NOMO-1 (cell line): ENCODE results near the gene ETV6.

Source experiments
- DNase-seq, 2 experiments: peaks; one replicate each; lab custom pipeline; 2025; ENCODE audit not compliant: unreplicated experiment in 2 of 2; lab: John Stamatoyannopoulos, UW

ETV6 gene

GRCh38 chr12:11839091-11839641 is 189.7 kb downstream of the ETV6 start:
- DNase-seq, result peak; percentile 18 to 68

- DNase-seq, result peak in 1 of 2 experiments; percentile 63
Observed at GRCh38 chr12:11840366-11840765, 190.9 kb downstream of the ETV6 start.

GRCh38 chr12:11846488-11846887 is 197.0 kb downstream of the ETV6 start:
- DNase-seq, result no peak

DNA sequence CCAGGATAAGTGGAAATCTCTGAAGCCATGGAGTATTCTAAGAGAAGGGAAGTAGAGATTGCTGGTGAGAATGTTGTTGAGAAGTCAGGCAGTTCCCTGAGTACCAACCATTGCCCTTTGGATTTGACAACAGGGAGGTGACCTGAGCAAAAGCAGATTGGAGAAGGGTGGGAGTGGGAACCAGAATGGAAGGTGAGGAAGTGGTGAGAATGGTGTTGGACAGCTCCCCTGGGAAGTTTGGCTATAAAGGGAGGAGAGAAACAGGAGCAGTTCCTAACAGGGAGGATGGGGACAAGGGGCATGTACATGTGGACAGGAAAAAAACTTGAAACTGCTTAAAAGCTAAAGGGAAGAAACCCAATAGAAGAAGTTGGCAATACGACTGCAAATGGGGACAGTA is 198.1 kb downstream of the ETV6 start:
- DNase-seq, result no peak

GRCh38 chr12:11849757-11850504 is 200.5 kb downstream of the ETV6 start:
- no peak for DNase-seq

DNA sequence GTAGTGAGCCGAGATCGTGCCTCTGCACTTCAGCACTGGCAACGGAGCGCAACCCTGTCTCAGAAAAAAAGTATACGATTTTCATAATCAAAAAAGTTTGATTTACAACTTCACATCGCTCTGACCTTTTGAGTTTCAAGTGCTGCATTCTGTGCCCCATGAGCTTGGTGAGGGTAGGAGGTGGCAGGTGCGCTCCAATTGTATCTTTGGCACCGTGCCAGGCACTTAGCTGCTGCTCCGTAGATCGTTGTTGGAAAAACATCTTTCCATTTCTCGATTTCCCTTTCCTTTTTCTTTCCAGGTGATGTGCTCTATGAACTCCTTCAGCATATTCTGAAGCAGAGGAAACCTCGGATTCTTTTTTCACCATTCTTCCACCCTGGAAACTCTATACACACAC is 203.7 kb downstream of the ETV6 start:
- no peak for DNase-seq

GRCh38 chr12:11854011-11854499 is 204.6 kb downstream of the ETV6 start:
- DNase-seq, result no peak

- peak in 1 of 2 experiments; percentile 71 for DNase-seq
Observed at GRCh38 chr12:11855983-11856374, 206.5 kb downstream of the ETV6 start.

DNA sequence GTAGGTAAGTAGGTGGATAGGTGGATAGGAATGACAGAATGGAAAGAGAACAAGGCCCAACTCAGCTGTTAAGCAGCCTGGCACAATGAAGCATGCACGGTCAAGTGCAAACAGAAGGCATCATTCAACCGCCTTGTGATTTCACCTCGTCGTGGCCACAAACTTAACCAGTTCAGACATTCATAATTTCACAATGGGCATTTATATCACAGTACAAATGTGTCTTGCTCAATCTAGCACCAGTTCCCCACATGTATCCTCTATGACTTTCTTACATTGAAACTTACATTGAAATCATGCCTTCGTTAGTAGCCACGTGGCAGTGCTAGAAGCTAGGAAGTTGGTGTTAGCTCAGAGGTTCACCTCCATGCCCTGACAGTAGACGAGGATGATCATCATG is 207.5 kb downstream of the ETV6 start:
- DNase-seq, result peak; percentile 77 to 96

- DNase-seq, result no peak
Observed at GRCh38 chr12:11859705-11860425, 210.4 kb downstream of the ETV6 start.

GRCh38 chr12:11861155-11861863 is 211.8 kb downstream of the ETV6 start:
- DNase-seq, result no peak

- no peak for DNase-seq
Observed at GRCh38 chr12:11861864-11862600, 212.6 kb downstream of the ETV6 start.

- no peak for DNase-seq
Observed at GRCh38 chr12:11862798-11863197, 213.3 kb downstream of the ETV6 start.

GRCh38 chr12:11863478-11863906 is 214.0 kb downstream of the ETV6 start:
- DNase-seq, result no peak

DNA sequence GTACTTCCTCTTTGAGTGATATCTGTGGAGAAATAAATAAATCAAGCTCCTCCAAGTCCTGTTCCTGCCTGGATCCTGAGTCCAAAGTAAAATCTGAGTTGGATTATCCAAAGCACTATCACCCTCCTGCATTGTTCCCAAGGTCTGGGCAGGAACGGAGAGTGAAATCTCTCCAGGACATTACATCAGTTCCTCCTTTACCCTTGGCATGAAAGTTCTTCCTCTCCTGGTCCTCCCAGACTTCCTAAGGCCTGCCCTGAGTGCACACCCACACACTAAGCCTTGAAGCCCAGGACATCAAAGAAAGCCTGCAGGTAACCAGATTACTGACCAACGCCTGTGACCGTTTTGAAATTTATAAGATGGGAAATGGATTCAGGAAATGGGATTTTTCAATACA is 214.5 kb downstream of the ETV6 start:
- no peak for DNase-seq

DNA sequence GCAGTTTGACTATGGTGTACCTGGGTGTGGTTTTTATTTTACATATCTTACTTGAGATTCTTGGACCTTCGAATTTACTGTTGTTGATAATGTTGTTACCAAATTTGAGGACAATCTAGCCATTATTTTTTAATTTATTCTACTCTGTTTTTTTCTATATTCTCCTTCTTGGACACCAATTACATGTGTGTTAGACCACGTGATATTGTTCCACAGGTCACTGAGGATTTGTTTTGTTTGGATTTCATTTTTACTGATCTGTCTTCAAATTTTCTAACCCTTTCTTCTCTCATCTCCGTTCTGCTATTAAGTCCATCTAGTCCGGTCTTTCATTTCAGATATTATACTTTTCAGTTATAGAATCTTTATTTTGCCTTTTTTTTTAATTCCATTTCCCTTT is 216.3 kb downstream of the ETV6 start:
- DNase-seq, result no peak

DNA sequence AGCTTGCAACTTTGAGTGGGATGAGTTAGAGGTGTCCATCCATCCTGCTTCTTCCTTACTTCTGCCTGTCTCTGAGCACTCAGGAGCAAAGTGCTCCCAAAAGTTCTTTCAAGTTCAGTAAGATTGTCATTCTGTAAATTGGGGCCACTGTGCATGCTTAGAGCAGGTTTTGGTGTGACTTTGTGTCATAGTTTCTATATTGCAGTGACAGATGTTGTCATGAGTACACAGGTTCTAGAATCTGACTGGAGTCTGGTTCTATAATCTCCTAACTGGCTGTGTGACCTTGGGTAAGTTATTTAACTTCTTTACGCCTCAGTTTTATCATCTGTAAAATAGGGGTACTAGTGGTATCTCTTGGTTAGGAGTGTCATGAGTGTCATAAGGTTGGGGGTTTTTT is 218.6 kb downstream of the ETV6 start:
- DNase-seq, result no peak

GRCh38 chr12:11869406-11869805 is 219.9 kb downstream of the ETV6 start:
- DNase-seq, result no peak

GRCh38 chr12:11870041-11870451 is 220.6 kb downstream of the ETV6 start:
- DNase-seq, result no peak

DNA sequence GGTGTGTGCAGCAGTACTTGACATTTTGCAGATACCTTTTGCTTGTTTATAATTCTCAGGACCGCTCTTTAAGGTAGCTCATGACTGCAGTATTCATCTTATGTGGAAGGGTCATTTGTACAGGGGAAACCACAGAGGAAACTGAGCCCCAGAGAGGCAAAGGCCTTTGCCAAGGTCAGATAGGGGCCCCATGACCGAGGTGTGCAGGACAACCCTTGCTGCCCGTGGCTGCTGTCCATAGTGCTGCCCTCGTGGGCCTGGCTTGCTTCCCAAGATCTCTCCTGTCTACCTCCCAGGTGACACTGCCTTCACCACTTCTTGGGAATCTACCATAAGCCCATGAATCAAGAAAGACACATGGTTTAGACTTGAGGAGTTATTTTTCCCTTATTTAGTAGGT is 222.6 kb downstream of the ETV6 start:
- DNase-seq, result no peak
